Activated T-cell treated with anti-CD3 and anti-CD28 coated beads, Interleukin-2, amount 50 U/mL, for 4 hours (primary cell): ENCODE measurements around the gene STX11. TPM values are rescaled to one million over a fixed set of nuclear protein-coding genes. Genes with fewer than 3 reads are reported as not detected.

Source experiments
- ATAC-seq, 2 donors: fragments of 200-7000 bp; cut with Tn5 transposase; one replicate each; pipeline ENCODE4 v1.10.0; 2021
- DNase-seq: peaks from one replicate; pipeline ENCODE4 v3.0.0-alpha.2; 2020
- H3K27me3 Mint-ChIP-seq: one replicate; pipeline ENCODE4 v1.8.0; 2021; ENCODE audit warnings: low read depth, mixed read lengths
- H3K36me3 Mint-ChIP-seq: one replicate; pipeline ENCODE4 v1.8.0; 2022; ENCODE audit warnings: mixed read lengths; ENCODE audit not compliant: insufficient read depth
- H3K4me1 Mint-ChIP-seq: one replicate; pipeline ENCODE4 v1.8.0; 2021; ENCODE audit warnings: low read depth, mixed read lengths
- H3K4me3 Mint-ChIP-seq: one replicate; pipeline ENCODE4 v1.8.0; 2021; ENCODE audit warnings: mild to moderate bottlenecking, moderate library complexity, mixed read lengths
- H3K9me3 Mint-ChIP-seq: one replicate; pipeline ENCODE4 v1.8.0; 2021; ENCODE audit warnings: mixed read lengths
- total RNA-seq, 3 donors: library from RNA; stranded (reverse); gene quantifications; one replicate each; pipeline ENCODE4 v1.2.1, GENCODE V29; 2021

STX11 gene
- total RNA-seq = 10 to 100 TPM; 29.9 to 31.8 (median 30.9) TPM

DNA sequence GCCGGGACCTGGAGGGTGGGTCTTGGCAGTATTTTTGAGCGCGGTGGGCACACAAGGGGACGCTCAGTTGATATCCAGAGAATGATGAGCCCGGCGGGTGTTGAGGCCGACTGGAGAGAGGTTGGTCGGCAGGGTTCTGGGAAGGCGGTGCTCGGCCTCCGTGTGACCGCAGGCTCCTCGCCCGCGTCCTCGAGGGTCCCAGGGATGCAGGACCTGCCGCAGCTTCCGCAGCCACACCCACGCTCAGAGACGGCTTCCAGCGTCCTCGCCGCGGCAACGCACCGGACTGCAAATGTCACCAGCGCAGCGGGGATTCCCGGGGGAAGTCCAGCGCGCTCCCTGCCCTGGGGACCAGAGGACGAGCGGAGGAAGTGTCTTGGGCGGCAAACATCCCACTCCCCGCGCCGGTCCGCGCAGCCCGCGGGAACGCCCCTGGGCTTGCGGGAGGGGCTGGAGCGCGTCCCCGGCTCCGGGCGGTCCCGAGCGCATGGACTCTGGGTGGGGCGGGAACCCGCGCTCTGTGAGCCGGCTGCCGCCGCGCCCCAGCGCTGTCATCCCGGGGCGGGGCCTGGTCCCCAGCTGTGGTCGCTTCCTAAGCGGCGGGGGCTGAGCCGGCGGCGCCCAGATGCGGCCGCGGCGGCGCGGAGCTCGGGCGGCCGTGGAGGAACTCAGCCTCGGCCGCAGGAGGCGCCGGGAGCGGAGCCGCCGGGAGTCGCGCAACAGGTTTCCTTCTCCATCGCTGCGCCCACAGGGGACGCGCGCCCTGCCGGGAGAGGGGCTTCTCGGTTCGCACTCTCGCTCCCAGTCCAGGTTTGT, at the start of gene STX11:
Gene STX11 (plus strand): TSS at position 624 of the 816 bp plus-strand sequence. CDS start 36,111 bp downstream, outside the sequence.
- Mint-ChIP-seq H3K27me3 (no peaks in the 10 kb centered on the region), H3K4me1 (peaks cover 38% of the 10 kb centered on the region)

GRCh38 chr6:144103026-144103563, 47.2 kb upstream of the STX11 start:
- DNase-seq = no peak
- Mint-ChIP-seq H3K4me1 (peaks cover 2% of the 10 kb centered on the region), H3K4me3 (no peak overlapping the region), H3K27me3 (no peaks in the 10 kb centered on the region), H3K9me3 (no peaks in the 10 kb centered on the region), H3K36me3 (no peaks in the 10 kb centered on the region)
- no peak for ATAC-seq

More for the DNA sequence above, at the start of gene STX11:
- Mint-ChIP-seq H3K36me3 (peaks cover 15% of the 10 kb centered on the region), H3K9me3 (no peaks in the 10 kb centered on the region), H3K4me3 (peak within 1 kb of the TSS; percentile 89)
- peak; percentile 75 for DNase-seq
- ATAC-seq = peak; percentile 83 to 88

DNA sequence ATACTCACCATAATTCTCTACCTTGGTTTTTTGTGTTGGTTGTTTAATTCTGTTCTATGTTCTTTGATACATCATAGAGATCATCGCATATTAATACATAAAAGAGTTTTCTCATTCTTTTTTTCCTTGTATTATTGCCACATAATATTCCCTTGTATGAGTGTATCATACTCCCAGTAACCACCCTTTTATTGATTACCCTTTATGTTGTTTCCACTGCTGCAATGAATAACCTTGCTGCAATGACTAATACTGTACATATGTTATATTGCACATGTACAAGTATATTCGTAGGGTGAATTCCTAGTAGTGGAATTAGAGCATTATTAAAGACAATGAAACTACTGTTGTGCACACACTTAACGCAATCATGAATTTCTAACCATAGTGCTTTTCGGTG, 45.8 kb upstream of the STX11 start:
- Mint-ChIP-seq H3K27me3 (no peaks in the 10 kb centered on the region), H3K4me1 (peaks cover 2% of the 10 kb centered on the region), H3K36me3 (no peaks in the 10 kb centered on the region), H3K4me3 (no peak overlapping the region), H3K9me3 (no peaks in the 10 kb centered on the region)
- ATAC-seq (no peak), DNase-seq (no peak)

GRCh38 chr6:144104898-144105487, 45.3 kb upstream of the STX11 start:
- H3K9me3 Mint-ChIP-seq = no peaks in the 10 kb centered on the region
- peaks cover 2% of the 10 kb centered on the region for H3K4me1 Mint-ChIP-seq
- ATAC-seq = peak; percentile 67 to 75
- no peak overlapping the region for H3K4me3 Mint-ChIP-seq
- H3K27me3 Mint-ChIP-seq = no peaks in the 10 kb centered on the region
- DNase-seq = no peak
- no peaks in the 10 kb centered on the region for H3K36me3 Mint-ChIP-seq

GRCh38 chr6:144106206-144106605, 44.1 kb upstream of the STX11 start:
- Mint-ChIP-seq H3K4me1 (peaks cover 2% of the 10 kb centered on the region), H3K27me3 (no peaks in the 10 kb centered on the region), H3K36me3 (no peaks in the 10 kb centered on the region), H3K4me3 (no peak overlapping the region), H3K9me3 (no peaks in the 10 kb centered on the region)
- ATAC-seq (no peak), DNase-seq (no peak)

GRCh38 chr6:144110210-144110609, 40.1 kb upstream of the STX11 start:
- Mint-ChIP-seq H3K27me3 (no peaks in the 10 kb centered on the region), H3K4me1 (no peaks in the 10 kb centered on the region), H3K4me3 (no peak overlapping the region), H3K36me3 (no peaks in the 10 kb centered on the region), H3K9me3 (no peaks in the 10 kb centered on the region)
- no peak for ATAC-seq
- no peak for DNase-seq

GRCh38 chr6:144113366-144113765, 37.0 kb upstream of the STX11 start:
- Mint-ChIP-seq H3K9me3 (no peaks in the 10 kb centered on the region), H3K4me1 (no peaks in the 10 kb centered on the region), H3K27me3 (no peaks in the 10 kb centered on the region), H3K36me3 (no peaks in the 10 kb centered on the region), H3K4me3 (no peak overlapping the region)
- DNase-seq (no peak), ATAC-seq (no peak)

DNA sequence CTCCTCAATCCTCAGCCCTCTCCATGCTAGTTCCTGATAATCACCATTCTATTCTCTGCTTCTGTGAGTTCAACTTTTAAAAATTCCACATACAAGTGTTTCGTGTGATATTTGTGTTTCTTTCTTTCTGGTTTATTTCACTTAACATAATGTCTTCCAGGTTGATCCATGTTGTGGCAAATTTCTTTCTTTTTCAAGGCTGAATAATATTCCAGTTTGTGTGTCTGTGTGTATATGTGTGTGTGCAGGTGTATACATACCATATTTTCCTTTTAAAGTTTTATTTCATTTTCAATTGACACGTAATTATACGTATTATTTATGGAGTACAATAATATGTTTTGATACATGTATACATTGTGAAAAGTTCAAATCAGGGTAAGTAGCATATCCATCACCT, 35.1 kb upstream of the STX11 start:
- no peak for ATAC-seq
- DNase-seq = no peak
- Mint-ChIP-seq H3K36me3 (no peaks in the 10 kb centered on the region), H3K9me3 (no peaks in the 10 kb centered on the region), H3K27me3 (no peaks in the 10 kb centered on the region), H3K4me3 (no peak overlapping the region), H3K4me1 (no peaks in the 10 kb centered on the region)

- Mint-ChIP-seq H3K36me3 (no peaks in the 10 kb centered on the region), H3K4me1 (no peaks in the 10 kb centered on the region), H3K27me3 (no peaks in the 10 kb centered on the region), H3K4me3 (no peak overlapping the region), H3K9me3 (no peaks in the 10 kb centered on the region)
- ATAC-seq (no peak), DNase-seq (no peak)
Observed at GRCh38 chr6:144119376-144119775, 30.9 kb upstream of the STX11 start.

DNA sequence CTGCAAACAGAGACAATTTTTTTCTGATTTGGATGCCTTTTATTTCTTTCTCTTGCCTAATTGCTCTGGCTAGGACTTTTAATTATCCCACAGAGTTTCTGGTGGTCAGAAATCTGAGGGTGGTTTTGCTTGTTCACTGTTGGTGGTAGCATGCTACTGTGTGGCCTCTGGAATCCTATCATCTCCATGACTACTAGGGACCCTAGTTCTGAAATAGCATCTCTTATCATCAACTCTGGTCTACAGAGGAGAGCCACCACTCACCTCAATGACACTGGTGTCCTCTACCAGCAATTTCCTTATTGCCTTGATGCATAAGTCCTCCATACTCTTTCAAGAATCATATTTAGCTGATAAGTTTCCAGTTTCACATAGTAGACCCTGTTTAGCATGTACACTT, 27.5 kb upstream of the STX11 start:
- Mint-ChIP-seq H3K9me3 (no peaks in the 10 kb centered on the region), H3K4me3 (no peak overlapping the region), H3K27me3 (no peaks in the 10 kb centered on the region), H3K36me3 (no peaks in the 10 kb centered on the region), H3K4me1 (no peaks in the 10 kb centered on the region)
- ATAC-seq = no peak
- DNase-seq = no peak

- no peak overlapping the region for H3K4me3 Mint-ChIP-seq
- DNase-seq (no peak), ATAC-seq (no peak)
- H3K4me1 Mint-ChIP-seq = no peaks in the 10 kb centered on the region
- H3K36me3 Mint-ChIP-seq = no peaks in the 10 kb centered on the region
- H3K27me3 Mint-ChIP-seq = peaks cover 2% of the 10 kb centered on the region
- H3K9me3 Mint-ChIP-seq = no peaks in the 10 kb centered on the region
Observed at GRCh38 chr6:144123421-144123820, 26.9 kb upstream of the STX11 start.

DNA sequence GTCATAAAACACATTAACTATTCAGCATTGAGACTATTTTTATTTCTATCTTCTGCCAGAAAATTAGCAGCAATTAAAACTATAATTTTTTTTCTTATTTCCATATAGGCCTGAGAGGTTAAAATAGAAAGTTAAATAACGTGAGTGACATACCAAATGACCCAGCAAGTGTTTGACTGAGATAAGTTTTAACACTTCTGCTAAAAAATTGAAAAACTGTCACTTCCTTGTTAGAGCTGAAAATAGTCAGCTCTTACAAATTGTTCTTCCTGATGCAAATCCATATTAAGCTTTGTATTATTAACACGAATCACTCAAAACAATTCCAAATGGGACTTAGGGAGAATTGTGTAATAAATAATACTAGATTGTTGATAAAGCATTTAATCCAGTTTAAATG, 26.5 kb upstream of the STX11 start:
- Mint-ChIP-seq H3K4me3 (no peak overlapping the region), H3K9me3 (no peaks in the 10 kb centered on the region), H3K4me1 (no peaks in the 10 kb centered on the region), H3K27me3 (peaks cover 3% of the 10 kb centered on the region), H3K36me3 (no peaks in the 10 kb centered on the region)
- ATAC-seq (no peak), DNase-seq (no peak)

DNA sequence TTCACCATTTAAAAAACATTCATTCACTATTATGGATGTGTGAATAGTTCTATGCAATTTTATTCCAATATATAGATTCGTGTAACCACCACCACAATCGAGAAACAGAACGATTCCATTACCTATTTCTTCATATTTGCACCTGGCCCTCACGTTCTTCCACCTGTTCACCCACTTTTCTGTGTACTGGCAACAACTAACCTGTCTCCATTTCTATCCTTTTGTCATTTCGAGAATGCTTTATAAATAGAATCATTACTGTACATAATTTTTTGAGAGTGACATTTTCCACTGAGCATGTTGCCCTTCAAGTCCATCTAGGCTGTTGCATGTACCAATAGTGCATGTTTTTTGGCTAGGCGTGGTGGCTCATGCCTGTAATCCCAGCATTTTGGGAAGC, 23.2 kb upstream of the STX11 start:
- Mint-ChIP-seq H3K9me3 (no peaks in the 10 kb centered on the region), H3K27me3 (peaks cover 3% of the 10 kb centered on the region), H3K36me3 (no peaks in the 10 kb centered on the region), H3K4me3 (no peak overlapping the region), H3K4me1 (peaks cover 24% of the 10 kb centered on the region)
- ATAC-seq = no peak
- no peak for DNase-seq

DNA sequence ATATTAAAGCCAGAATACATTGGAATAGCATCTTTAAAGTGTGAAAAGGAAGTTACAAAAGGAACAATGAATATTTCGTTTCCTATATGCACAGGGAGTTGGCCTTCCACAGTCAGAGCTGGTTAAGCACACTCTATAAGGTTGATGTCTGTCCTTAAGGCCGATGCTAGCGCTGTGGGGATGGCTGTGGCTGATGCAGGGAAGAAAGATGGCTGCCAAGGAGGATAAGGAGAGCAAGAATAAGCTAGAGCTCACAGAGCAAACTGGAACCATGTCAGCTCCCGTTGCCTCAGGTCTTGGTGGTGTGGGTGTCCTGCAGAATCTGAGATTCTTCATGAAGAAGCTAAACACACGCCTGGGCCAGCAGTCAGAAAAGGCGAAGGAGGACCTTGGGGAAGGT, 20.8 kb upstream of the STX11 start:
- H3K4me1 Mint-ChIP-seq = peaks cover 29% of the 10 kb centered on the region
- ATAC-seq = no peak
- H3K9me3 Mint-ChIP-seq = no peaks in the 10 kb centered on the region
- no peak overlapping the region for H3K4me3 Mint-ChIP-seq
- peaks cover 3% of the 10 kb centered on the region for H3K27me3 Mint-ChIP-seq
- H3K36me3 Mint-ChIP-seq = no peaks in the 10 kb centered on the region
- no peak for DNase-seq

GRCh38 chr6:144131248-144131709, 19.0 kb upstream of the STX11 start:
- no peaks in the 10 kb centered on the region for H3K9me3 Mint-ChIP-seq
- DNase-seq (no peak), ATAC-seq (peak; percentile 91 to 94)
- no peaks in the 10 kb centered on the region for H3K36me3 Mint-ChIP-seq
- H3K4me1 Mint-ChIP-seq = peaks cover 29% of the 10 kb centered on the region
- H3K4me3 Mint-ChIP-seq = peak overlapping the region; percentile 53
- peaks cover 3% of the 10 kb centered on the region for H3K27me3 Mint-ChIP-seq
